H1 (cell line): ENCODE results near the gene LRBA. TPM values are rescaled to one million over a fixed set of nuclear protein-coding genes. Genes with fewer than 3 reads are reported as not detected.

Experiments
- CTCF ChIA-PET: fragments of 300-600 bp; sonication (Branson Sonifier 250); formaldehyde crosslinking; loops from one replicate; lab custom pipeline; 2021; ENCODE audit not compliant: partially characterized antibody; lab: Charles Lee
- POLR2A ChIA-PET: fragments of 300-600 bp; sonication (Branson Sonifier 250); formaldehyde crosslinking; loops from one replicate; lab custom pipeline; 2021; ENCODE audit warnings: inconsistent platforms; ENCODE audit not compliant: partially characterized antibody; lab: Charles Lee
- DNase-seq, 2 experiments: peaks; one replicate each; pipeline versions ENCODE4 v3.0.0 to v3.0.0-alpha.2; 2010 to 2022; ENCODE audit warnings: low spot score in 2 of 2, low read depth in 1 of 2, mixed read lengths in 1 of 2
- FAIRE-seq: peaks from 2 replicates; lab custom pipeline; 2011; peaks lifted over from hg19 to GRCh38; lab: Jason Lieb, UNC
- H2AFZ ChIP-seq: 2 replicates; pipeline ENCODE4 v1.8.1; 2012; ENCODE audit warnings: low read length, inconsistent platforms
- H2AK5ac ChIP-seq: 2 replicates; pipeline ENCODE4 v1.6.1; 2013; ENCODE audit warnings: low read depth, low read length
- H2BK120ac ChIP-seq: replicated peaks from 2 replicates; pipeline ENCODE3; 2013; ENCODE audit warnings: low read depth, low read length, inconsistent platforms
- H2BK12ac ChIP-seq: 2 replicates; pipeline ENCODE4 v1.6.1; 2013; ENCODE audit warnings: low read depth, low read length
- H2BK15ac ChIP-seq: 2 replicates; pipeline ENCODE4 v1.6.1; 2013; ENCODE audit warnings: low read length
- H2BK20ac ChIP-seq: 2 replicates; pipeline ENCODE4 v1.6.1; 2013; ENCODE audit warnings: low read length
- H2BK5ac ChIP-seq: 2 replicates; pipeline ENCODE4 v1.6.1; 2013; ENCODE audit warnings: low read depth, low read length
- H3K14ac ChIP-seq: 2 replicates; pipeline ENCODE4 v1.6.1; 2013; ENCODE audit warnings: inconsistent platforms; ENCODE audit not compliant: insufficient read length
- H3K18ac ChIP-seq: 2 replicates; pipeline ENCODE4 v1.6.1; 2013; ENCODE audit warnings: low read length; ENCODE audit errors: extremely low read depth
- H3K23ac ChIP-seq: 2 replicates; pipeline ENCODE4 v1.6.1; 2013; ENCODE audit warnings: inconsistent platforms; ENCODE audit not compliant: insufficient read length
- H3K23me2 ChIP-seq: 2 replicates; pipeline ENCODE4 v1.6.1; 2013; ENCODE audit warnings: low read depth, low read length
- H3K27ac ChIP-seq: 2 replicates; pipeline ENCODE4 v1.6.1; 2011; ENCODE audit warnings: low read depth, low read length, inconsistent platforms
- H3K27me3 ChIP-seq, 4 experiments: replicated peaks in 1 of 4; 1 replicate in 1 of 4; 2 replicates in 3 of 4; pipeline versions ENCODE4 v1.6.1 to v1.8.1; 2011 to 2013; ENCODE audit warnings: low read length in 3 of 4, mild to moderate bottlenecking in 3 of 4, inconsistent platforms in 2 of 4, mixed read lengths in 2 of 4, moderate library complexity in 1 of 4; ENCODE audit not compliant: control insufficient read depth in 3 of 4, insufficient read depth in 3 of 4; ENCODE audit errors: extremely low read depth in 1 of 4
- H3K36me3 ChIP-seq, 4 experiments: 2 replicates each; pipeline versions ENCODE4 v1.6.1 to v1.8.1; 2011 to 2013; ENCODE audit warnings: mild to moderate bottlenecking in 4 of 4, low read length in 3 of 4, moderate library complexity in 2 of 4, control low read depth in 1 of 4, inconsistent platforms in 1 of 4; ENCODE audit not compliant: insufficient read depth in 4 of 4, control insufficient read depth in 2 of 4
- H3K4ac ChIP-seq: replicated peaks from 2 replicates; pipeline ENCODE3; 2013; ENCODE audit warnings: low read length, low read depth, mixed read lengths, inconsistent platforms; ENCODE audit not compliant: insufficient read length
- H3K4me1 ChIP-seq, 4 experiments: replicated peaks in 1 of 4; 1 replicate in 1 of 4; 2 replicates in 3 of 4; pipeline versions ENCODE4 v1.6.1 to v1.8.1; 2011 to 2013; ENCODE audit warnings: low read length in 3 of 4, inconsistent platforms in 2 of 4, mixed read lengths in 1 of 4; ENCODE audit not compliant: insufficient read depth in 4 of 4, control insufficient read depth in 3 of 4
- H3K4me2 ChIP-seq, 2 experiments: 2 replicates each; pipeline versions ENCODE4 v1.6.1 to v1.8.1; 2011 to 2013; ENCODE audit warnings: low read depth in 2 of 2, low read length in 2 of 2, control low read depth in 1 of 2, inconsistent platforms in 1 of 2, mild to moderate bottlenecking in 1 of 2; ENCODE audit not compliant: insufficient read depth in 1 of 2
- H3K4me3 ChIP-seq, 4 experiments: fragments of 200-600, 300-600 bp in 1 of 4; sonication (generic), shearing (Covaris generic), sonication (Bioruptor Twin) in 1 of 4; 2 replicates each; pipeline versions ENCODE4 v1.5.1 to v1.8.1; 2011 to 2016; ENCODE audit warnings: low read length in 4 of 4, low read depth in 3 of 4, control low read depth in 2 of 4, inconsistent platforms in 2 of 4, mild to moderate bottlenecking in 2 of 4, mixed read lengths in 1 of 4, moderate library complexity in 1 of 4; ENCODE audit not compliant: insufficient read depth in 2 of 4; ENCODE audit errors: extremely low read depth in 1 of 4
- H3K56ac ChIP-seq: replicated peaks from 2 replicates; pipeline ENCODE3; 2013; ENCODE audit warnings: low read depth, mild to moderate bottlenecking, mixed read lengths, low read length, inconsistent platforms; ENCODE audit not compliant: insufficient read length
- H3K79me1 ChIP-seq: 2 replicates; pipeline ENCODE4 v1.6.1; 2013; ENCODE audit warnings: low read depth, low read length, control low read depth
- H3K79me2 ChIP-seq, 2 experiments: 2 replicates each; pipeline versions ENCODE4 v1.6.1 to v1.8.1; 2012 to 2013; ENCODE audit warnings: low read length in 2 of 2, mild to moderate bottlenecking in 2 of 2, inconsistent platforms in 1 of 2; ENCODE audit not compliant: insufficient read depth in 2 of 2, control insufficient read depth in 1 of 2
- H3K9ac ChIP-seq, 4 experiments: replicated peaks in 1 of 4; 1 replicate in 1 of 4; 2 replicates in 3 of 4; pipeline versions ENCODE4 v1.6.1 to v1.8.1; 2011 to 2013; ENCODE audit warnings: low read depth in 3 of 4, low read length in 3 of 4, control low read depth in 2 of 4, mild to moderate bottlenecking in 2 of 4, moderate library complexity in 2 of 4, inconsistent platforms in 1 of 4; ENCODE audit errors: extremely low read depth in 1 of 4
- H3K9me3 ChIP-seq, 2 experiments: 2 replicates each; pipeline versions ENCODE4 v1.6.1 to v1.8.1; 2012 to 2013; ENCODE audit warnings: mild to moderate bottlenecking in 2 of 2, moderate library complexity in 2 of 2, control low read depth in 1 of 2, inconsistent platforms in 1 of 2, low read depth in 1 of 2, low read length in 1 of 2, mixed read lengths in 1 of 2; ENCODE audit not compliant: insufficient read depth in 2 of 2
- H4K20me1 ChIP-seq, 2 experiments: replicated peaks in 1 of 2; 2 replicates each; pipeline versions ENCODE3 to v1.8.1; 2011 to 2013; ENCODE audit warnings: inconsistent platforms in 2 of 2, low read length in 2 of 2, mild to moderate bottlenecking in 1 of 2; ENCODE audit not compliant: insufficient read depth in 2 of 2, control insufficient read depth in 1 of 2
- H4K5ac ChIP-seq: 2 replicates; pipeline ENCODE4 v1.6.1; 2013; ENCODE audit warnings: low read length, low read depth, mixed read lengths, inconsistent platforms; ENCODE audit not compliant: insufficient read length
- H4K8ac ChIP-seq: 2 replicates; pipeline ENCODE4 v1.8.0; 2013; ENCODE audit warnings: mild to moderate bottlenecking, moderate library complexity, low read length, inconsistent platforms; ENCODE audit not compliant: insufficient read depth; ENCODE audit errors: extremely low read depth
- H4K91ac ChIP-seq: replicated peaks from 2 replicates; pipeline ENCODE3; 2013; ENCODE audit warnings: low read length, mixed read lengths, inconsistent platforms; ENCODE audit not compliant: insufficient read length
- FOSL1 ChIP-seq: IDR thresholded peaks from 2 replicates; pipeline ENCODE4 v1.6.1; 2011; ENCODE audit warnings: mild to moderate bottlenecking, low read depth, low read length, moderate library complexity; ENCODE audit not compliant: insufficient read depth
- GTF2F1 ChIP-seq: IDR thresholded peaks from 2 replicates; pipeline ENCODE4 v1.6.1; 2012; ENCODE audit warnings: low read depth, low read length, improper control_type of control experiment, borderline replicate concordance
- JUND ChIP-seq: IDR thresholded peaks from 2 replicates; pipeline ENCODE4 v1.6.1; 2011; ENCODE audit warnings: mild to moderate bottlenecking, improper control_type of control experiment, low read length
- PHF8 ChIP-seq: fragments of 200-600 bp; sonication (generic); conservative IDR thresholded peaks from 2 replicates; pipeline ENCODE4 v1.7.1; 2012; ENCODE audit warnings: low read depth, mild to moderate bottlenecking, inconsistent platforms, low read length, moderate library complexity
- RBBP5 ChIP-seq: IDR thresholded peaks from 2 replicates; pipeline ENCODE4 v1.7.1; 2012; ENCODE audit warnings: low read depth, mild to moderate bottlenecking, inconsistent platforms, low read length, moderate library complexity, borderline replicate concordance
- polyA plus RNA-seq, 7 experiments: library from polyadenylated mRNA; depleted of rRNA in 3 of 7; stranded (reverse) in 5 of 7; unstranded in 2 of 7; fragments of >200 nt in 5 of 7; fragments of 200-250 nt in 2 of 7; gene quantifications; 1 replicate in 5 of 7; 2 replicates in 1 of 7; 4 replicates in 1 of 7; pipeline versions ENCODE4 v1.2.1 to v1.2.3, GENCODE V29; 2011 to 2013; ENCODE audit warnings: missing spikeins in 2 of 7, mixed read lengths in 2 of 7
- total RNA-seq: library from RNA; stranded (reverse); fragmentation: NEBNext Ultra II Directional; extraction: Animal tissue kit (Norgen Biotek cat#: 25700); gene quantifications from 2 replicates; pipeline ENCODE4 v1.2.1, GENCODE V29; 2021

The LRBA gene
- total and polyA plus RNA-seq, 2 of the 8 experiments (the other 6 are each of a cell fraction or from before 2014, with no cell fraction given) = 54.6 to 83.2 TPM

- Histone ChIP-seq H3K79me1 (no peaks in the 10 kb centered on the region), H3K4me3 (no peak overlapping the region), H4K8ac (no peak overlapping the region), H3K4ac (no peak overlapping the region), H3K9me3 (no peaks in the 10 kb centered on the region), H2BK15ac (no peak overlapping the region), H3K4me1 (no peaks in the 10 kb centered on the region), H3K14ac (no peak overlapping the region), H3K79me2 (no peaks in the 10 kb centered on the region), H3K4me2 (no peak overlapping the region), H3K18ac (no peak overlapping the region), H4K91ac (no peak overlapping the region), H3K36me3 (no peaks in the 10 kb centered on the region), H2AFZ (no peak overlapping the region), H4K20me1 (no peaks in the 10 kb centered on the region), H2BK5ac (no peak overlapping the region), H2BK120ac (no peak overlapping the region), H3K27me3 (no peaks in the 10 kb centered on the region), H3K56ac (no peak overlapping the region), H3K23ac (no peak overlapping the region), H2BK12ac (no peak overlapping the region), H3K9ac (no peak overlapping the region), H4K5ac (no peak overlapping the region), H3K27ac (no peak overlapping the region), H3K23me2 (no peaks in the 10 kb centered on the region), H2AK5ac (no peak overlapping the region), H2BK20ac (no peak overlapping the region)
- ChIA-PET CTCF (no interaction called here), POLR2A (no interaction called here)
- no peak for FAIRE-seq
- TF ChIP-seq GTF2F1 = no peak
- no peak for TF ChIP-seq PHF8
- no peak for TF ChIP-seq RBBP5
- no peak for TF ChIP-seq JUND
- TF ChIP-seq FOSL1 = no peak
- no peak for DNase-seq
Measured at GRCh38 chr4:150641612-150642011, 373.5 kb downstream of the LRBA start.
